ENCODE results near the gene SBK3.

DNA sequence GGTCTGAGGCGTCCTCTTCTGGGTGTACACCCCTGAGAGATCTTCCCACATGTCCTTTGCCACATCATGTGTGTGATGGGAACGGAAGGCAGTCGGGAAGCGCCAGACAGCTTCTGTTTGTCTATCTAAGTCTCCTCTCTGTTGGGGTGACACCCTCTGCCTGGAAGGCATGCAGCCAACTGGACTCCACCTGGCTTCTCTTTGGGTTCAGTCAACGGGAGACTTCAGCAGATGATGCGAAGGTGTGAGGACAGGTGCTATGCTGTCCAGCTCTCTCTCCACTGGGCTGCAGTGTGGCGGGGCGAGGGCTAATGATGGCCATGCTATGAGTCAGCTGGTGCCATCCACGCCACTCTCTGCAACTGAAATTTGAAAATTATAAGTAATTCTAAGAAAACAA is 14.3 kb upstream of the SBK3 start:
- TF ChIP-seq, protein P1, sequence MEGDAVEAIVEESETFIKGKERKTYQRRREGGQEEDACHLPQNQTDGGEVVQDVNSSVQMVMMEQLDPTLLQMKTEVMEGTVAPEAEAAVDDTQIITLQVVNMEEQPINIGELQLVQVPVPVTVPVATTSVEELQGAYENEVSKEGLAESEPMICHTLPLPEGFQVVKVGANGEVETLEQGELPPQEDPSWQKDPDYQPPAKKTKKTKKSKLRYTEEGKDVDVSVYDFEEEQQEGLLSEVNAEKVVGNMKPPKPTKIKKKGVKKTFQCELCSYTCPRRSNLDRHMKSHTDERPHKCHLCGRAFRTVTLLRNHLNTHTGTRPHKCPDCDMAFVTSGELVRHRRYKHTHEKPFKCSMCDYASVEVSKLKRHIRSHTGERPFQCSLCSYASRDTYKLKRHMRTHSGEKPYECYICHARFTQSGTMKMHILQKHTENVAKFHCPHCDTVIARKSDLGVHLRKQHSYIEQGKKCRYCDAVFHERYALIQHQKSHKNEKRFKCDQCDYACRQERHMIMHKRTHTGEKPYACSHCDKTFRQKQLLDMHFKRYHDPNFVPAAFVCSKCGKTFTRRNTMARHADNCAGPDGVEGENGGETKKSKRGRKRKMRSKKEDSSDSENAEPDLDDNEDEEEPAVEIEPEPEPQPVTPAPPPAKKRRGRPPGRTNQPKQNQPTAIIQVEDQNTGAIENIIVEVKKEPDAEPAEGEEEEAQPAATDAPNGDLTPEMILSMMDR (IDR thresholded peaks at IDR 0.05) = no peak
- TF ChIP-seq EP300 (IDR thresholded peaks at IDR 0.05; ENCODE audit: low read depth) (no peak), POLR2A (IDR thresholded peaks at IDR 0.05) (no peak)

All from transverse colon (tissue), 3 donors.